Astrocyte (in vitro differentiated cells and primary cell): ENCODE data around the gene ACTC1.
"Not testable (repeated sequence)": the region's sequence is repeated elsewhere in the genome, so short reads cannot be mapped to it uniquely, and the experiment has no call there.

Source experiments
- CTCF ChIP-seq: IDR thresholded peaks from 2 replicates; pipeline ENCODE4 v1.5.1; 2011; ENCODE audit warnings: low read depth, mild to moderate bottlenecking, inconsistent platforms, low read length, moderate library complexity; ENCODE audit not compliant: insufficient read depth
- EZH2 ChIP-seq: IDR thresholded peaks from 2 replicates; pipeline ENCODE4 v1.6.1; 2012; ENCODE audit warnings: mild to moderate bottlenecking, low read length, inconsistent platforms; ENCODE audit not compliant: insufficient read depth

GRCh38 chr15:34807241-34807640 is 11.9 kb upstream of the ACTC1 start:
- TF ChIP-seq CTCF, EZH2: not testable (repeated sequence)
